K562 (cell line): ENCODE measurements around the gene TMEM135. TPM values are rescaled to one million over a fixed set of nuclear protein-coding genes. Genes with fewer than 3 reads are reported as not detected.

Experiments
- ATAC-seq: fragments of 200-7000 bp; cut with Tn5 transposase; 3 replicates; pipeline ENCODE4 v1.9.1; 2020; ENCODE audit warnings: moderate library complexity
- BruUV-seq: library from RNA; stranded (reverse); fragments of 400-500 nt; replicated peaks from 2 replicates; lab custom pipeline; 2021; lab: Mats Ljungman, UMichigan
- CTCF ChIA-PET: fragments of 300-600 bp; formaldehyde crosslinking; extraction: SDS; loops from one replicate; lab custom pipeline; 2021; ENCODE audit warnings: low intra/inter-chr PET ratio; lab: Yijun Ruan, JAX
- POLR2A ChIA-PET: fragments of 300-600, 350-650 bp; sonication (Branson Sonifier 250); formaldehyde crosslinking; extraction: SDS; loops from one replicate; lab custom pipeline; 2021; ENCODE audit warnings: antibody characterized with exemption, inconsistent platforms; lab: Yijun Ruan, JAX
- DNase-seq, 4 experiments: peaks; one replicate each; pipeline versions ENCODE4 v3.0.0 to v3.0.0-alpha.2; 2011 to 2018; ENCODE audit warnings: low spot score in 3 of 4, mixed read lengths in 3 of 4; ENCODE audit errors: extremely low read depth in 1 of 4
- FAIRE-seq: peaks from 2 replicates; lab custom pipeline; 2011; peaks lifted over from hg19 to GRCh38; lab: Jason Lieb, UNC
- H2AFZ ChIP-seq: 2 replicates; pipeline ENCODE4 v1.6.0; 2011; ENCODE audit warnings: low read depth, low read length, control low read depth, inconsistent platforms
- H3K27ac ChIP-seq: fragments of 200-600 bp; 3 replicates; pipeline ENCODE4 v1.8.0; 2011; ENCODE audit warnings: low read depth, mild to moderate bottlenecking, control low read depth, inconsistent platforms, low read length, moderate library complexity, mixed read lengths; ENCODE audit errors: extremely low read depth
- H3K27me3 ChIP-seq, 2 experiments: fragments of 300-600 bp in 1 of 2; 2 replicates in 1 of 2; 3 replicates in 1 of 2; pipeline versions ENCODE4 v1.6.0 to v1.8.0; 2011; ENCODE audit warnings: inconsistent platforms in 2 of 2, low read length in 2 of 2, mild to moderate bottlenecking in 1 of 2, mixed read lengths in 1 of 2, moderate library complexity in 1 of 2; ENCODE audit not compliant: control insufficient read depth in 2 of 2, insufficient read depth in 2 of 2
- H3K36me3 ChIP-seq: fragments of 300-600 bp; 3 replicates; pipeline ENCODE4 v1.8.0; 2011; ENCODE audit warnings: mild to moderate bottlenecking, low read length, inconsistent platforms; ENCODE audit not compliant: control insufficient read depth, insufficient read depth
- H3K4me1 ChIP-seq, 2 experiments: fragments of 200-600 bp in 1 of 2; replicated peaks in 1 of 2; 2 replicates in 1 of 2; 3 replicates in 1 of 2; pipeline versions ENCODE4 v1.5.1 to v1.8.0; 2011; ENCODE audit warnings: inconsistent platforms in 2 of 2, low read length in 2 of 2, mild to moderate bottlenecking in 1 of 2, mixed read lengths in 1 of 2, moderate library complexity in 1 of 2; ENCODE audit not compliant: control insufficient read depth in 2 of 2, insufficient read depth in 2 of 2
- H3K4me2 ChIP-seq: 2 replicates; pipeline ENCODE4 v1.6.1; 2011; ENCODE audit warnings: low read length, control low read depth, inconsistent platforms, mixed read lengths; ENCODE audit not compliant: insufficient read depth
- H3K4me3 ChIP-seq: fragments of 200-600 bp; sonication (generic), shearing (Covaris generic); 2 replicates; pipeline ENCODE4 v1.5.1; 2016; ENCODE audit warnings: control low read depth, inconsistent platforms
- H3K79me2 ChIP-seq: fragments of 200-600 bp; 3 replicates; pipeline ENCODE4 v1.8.0; 2011; ENCODE audit warnings: low read length, inconsistent platforms; ENCODE audit not compliant: control insufficient read depth, insufficient read depth
- H3K9ac ChIP-seq, 2 experiments: 2 replicates each; pipeline versions ENCODE4 v1.6.0 to v1.6.1; 2011; ENCODE audit warnings: low read depth in 2 of 2, low read length in 2 of 2, control low read depth in 1 of 2, inconsistent platforms in 1 of 2, mild to moderate bottlenecking in 1 of 2, mixed read lengths in 1 of 2; ENCODE audit not compliant: insufficient read depth in 1 of 2
- H3K9me1 ChIP-seq: one replicate; pipeline ENCODE4 v1.6.0; 2011; ENCODE audit warnings: inconsistent platforms, mild to moderate bottlenecking, low read length, moderate library complexity; ENCODE audit not compliant: control insufficient read depth, insufficient read depth
- H3K9me3 ChIP-seq: replicated peaks from 2 replicates; pipeline ENCODE4 v1.5.1; 2011; ENCODE audit warnings: low read depth, low read length, inconsistent platforms; ENCODE audit not compliant: control insufficient read depth, insufficient read depth
- H4K20me1 ChIP-seq: replicated peaks from 2 replicates; pipeline ENCODE4 v1.6.1; 2011; ENCODE audit warnings: low read length, inconsistent platforms, mixed read lengths; ENCODE audit not compliant: control insufficient read depth, insufficient read depth
- ATF7 ChIP-seq: fragments of 450-650 bp; IDR thresholded peaks from 2 replicates; pipeline ENCODE4 v1.7.1; 2014; ENCODE audit warnings: mild to moderate bottlenecking, moderate library complexity
- CREM ChIP-seq: IDR thresholded peaks from 2 replicates; pipeline ENCODE4 v1.6.1; 2014; ENCODE audit warnings: antibody characterized with exemption, low read depth
- DEAF1 ChIP-seq: fragments of 450-650 bp; formaldehyde crosslinking; IDR thresholded peaks from 2 replicates; pipeline ENCODE4 v1.4.0; 2020; ENCODE audit warnings: mild to moderate bottlenecking, moderate library complexity
- E2F6 ChIP-seq, 2 experiments: IDR thresholded peaks; 2 replicates each; pipeline ENCODE4 v1.6.1; 2011; ENCODE audit warnings: borderline replicate concordance in 1 of 2, control low read depth in 1 of 2, low read depth in 1 of 2, low read length in 1 of 2, mild to moderate bottlenecking in 1 of 2, mixed read lengths in 1 of 2, moderate library complexity in 1 of 2; ENCODE audit not compliant: insufficient read depth in 1 of 2, insufficient read length in 1 of 2, poor library complexity in 1 of 2, severe bottlenecking in 1 of 2; ENCODE audit errors: extremely low read depth in 1 of 2
- GTF2F1 ChIP-seq: IDR thresholded peaks from 2 replicates; pipeline ENCODE4 v1.6.1; 2011; ENCODE audit warnings: low read depth, low read length, improper control_type of control experiment
- HCFC1 ChIP-seq: IDR thresholded peaks from 2 replicates; pipeline ENCODE4 v1.6.1; 2012; ENCODE audit warnings: low read depth, low read length, improper control_type of control experiment
- MYC ChIP-seq, 2 experiments: fragments of 250-450 bp in 1 of 2; sonication (Bioruptor Pico) in 1 of 2; IDR thresholded peaks; 2 replicates each; pipeline versions ENCODE4 v1.5.1 to v1.6.1; 2012 to 2021; ENCODE audit warnings: low read depth in 2 of 2, borderline replicate concordance in 1 of 2, improper control_type of control experiment in 1 of 2, low read length in 1 of 2, mild to moderate bottlenecking in 1 of 2, moderate library complexity in 1 of 2
- PBX2 ChIP-seq, 2 experiments: IDR thresholded peaks in 1 of 2; conservative IDR thresholded peaks in 1 of 2; 2 replicates each; pipeline ENCODE4 v1.6.1; 2016; ENCODE audit warnings: low read depth in 2 of 2, mild to moderate bottlenecking in 1 of 2, missing compliant biosample characterization in 1 of 2, missing genetic modification characterization in 1 of 2, moderate library complexity in 1 of 2
- PHF21A ChIP-seq: fragments of 450-650 bp; IDR thresholded peaks from 2 replicates; pipeline ENCODE4 v1.6.1; 2017; ENCODE audit warnings: low read depth, borderline replicate concordance
- PML ChIP-seq: IDR thresholded peaks from 2 replicates; pipeline ENCODE4 v1.6.1; 2012; ENCODE audit warnings: low read length, inconsistent platforms
- STAG1 ChIP-seq: sonication (generic); formaldehyde crosslinking; IDR thresholded peaks from 2 replicates; pipeline ENCODE4 v1.5.0; 2020; ENCODE audit warnings: missing genetic modification reagents, borderline replicate concordance
- ZBTB2 ChIP-seq: fragments of 450-650 bp; IDR thresholded peaks from 2 replicates; pipeline ENCODE4 v1.6.1; 2016; ENCODE audit warnings: antibody characterized with exemption
- ZNF584 ChIP-seq: fragments of 200-800 bp; sonication (Bioruptor generic); IDR thresholded peaks from 2 replicates; pipeline ENCODE4 v1.6.1; 2016; ENCODE audit warnings: low read depth, mild to moderate bottlenecking, missing genetic modification characterization, missing compliant biosample characterization
- WGBS: fragments of 100-300 bp; shearing (Covaris generic); methylation state at CpG from one replicate; pipeline ENCODE4 v1.1.6; 2016; ENCODE audit warnings: low coverage, mixed read lengths; ENCODE audit not compliant: insufficient coverage; ENCODE audit errors: missing lambda C conversion rate; 5-methylcytosine and 5-hydroxymethylcytosine counted together
- in situ Hi-C: fragments of 300-500 bp; cut with MboI; formaldehyde crosslinking; loops from 4 replicates; pipeline ENCODE4 v1.15.0; 2018; ENCODE audit warnings: inconsistent platforms, mixed read lengths
- intact Hi-C: fragments of 100-400 bp; cut with micrococcal nuclease; formaldehyde crosslinking; loops from 2 replicates; pipeline ENCODE4 v1.14.2; 2022
- polyA plus RNA-seq, 8 experiments: library from polyadenylated mRNA; depleted of rRNA in 4 of 8; stranded (reverse) in 5 of 8; unstranded in 3 of 8; fragments of >200 nt; fragmentation: Nextera tagmentation in 2 of 8; fragmentation: Illumina TruSeq in 1 of 8; extraction: Ambion mirVana in 2 of 8; extraction: Trizol in 1 of 8; gene quantifications; 2 replicates each; pipeline versions ENCODE4 v1.2.1 to v1.2.3, GENCODE V29; 2011 to 2014; ENCODE audit warnings: inconsistent platforms in 1 of 8, missing spikeins in 1 of 8
- total RNA-seq, 7 experiments: library from RNA; depleted of rRNA in 6 of 7; stranded (reverse); fragments of >200 nt in 6 of 7; fragmentation: Illumina TruSeq in 2 of 7; extraction: Trizol in 2 of 7; gene quantifications; 2 replicates each; pipeline versions ENCODE4 v1.2.1 to v1.2.3, GENCODE V29; 2011 to 2021; ENCODE audit warnings: low replicate concordance in 1 of 7

The TMEM135 gene
- total and polyA plus RNA-seq, 9 of the 15 experiments (the other 6 are each of a cell fraction or from before 2014, with no cell fraction given), result 17.3 to 53.6 (median 24.9) TPM

- TF ChIP-seq HCFC1 (no peak), MYC (IDR thresholded peaks at IDR 0.05; ENCODE audit: low read depth, low read length) (no peak), MYC (CRISPR knock-in tag; IDR thresholded peaks at IDR 0.05; ENCODE audit: borderline replicate concordance, low read depth) (no peak), CREM (no peak), GTF2F1 (no peak), PHF21A (no peak), STAG1 (CRISPR knock-in tag) (no peak), ZNF584 (CRISPR knock-in tag) (no peak), PML (no peak), E2F6 (IDR thresholded peaks at IDR 0.05; ENCODE audit: borderline replicate concordance in 1 of 2, extremely low read depth in 1 of 2, insufficient read depth in 1 of 2, insufficient read length in 1 of 2, low read depth in 1 of 2, low read length in 1 of 2, poor library complexity in 1 of 2, severe bottlenecking in 1 of 2) (no peak)
Measured at GRCh38 chr11:87280143-87280542, 242.4 kb downstream of the TMEM135 start (continued).

GRCh38 chr11:87281496-87281895 lies 243.8 kb downstream of the TMEM135 start:
- no peak overlapping the region for H3K27ac ChIP-seq
- no peaks in the 10 kb centered on the region for H3K4me1 ChIP-seq
- TF ChIP-seq DEAF1 (CRISPR knock-in tag), result peak; percentile 66
- no peak for TF ChIP-seq PBX2 (CRISPR knock-in tag; IDR thresholded peaks at IDR 0.05; ENCODE audit: low read depth)
- peak; percentile 91 for TF ChIP-seq PBX2 (tag; conservative IDR thresholded peaks at IDR 0.05; ENCODE audit: low read depth)
- TF ChIP-seq ZBTB2, result no peak
- TF ChIP-seq ATF7, result 0 out of 2 replicates have a peak, but pooled peaks have one; percentile 20

More at GRCh38 chr11:87281496-87281895, 243.8 kb downstream of the TMEM135 start:
- in situ Hi-C loops, result loop anchor here (10.0 kb wide), 1 partner anchor 417 kb away; no protein-coding TSS in a partner anchor
- no peak overlapping the region for H3K4me2 ChIP-seq
- WGBS, result 62% methylated on average over 3 of the region's 3 CpGs
- peak; percentile 35 for FAIRE-seq
- intact Hi-C loops, result no loop called here
- DNase-seq, result peak in 2 of 4 experiments; percentile 12 to 27
- H2AFZ ChIP-seq, result no peak overlapping the region
- no peaks in the 10 kb centered on the region; the same call in 1 of the 2 replicates for H3K9me3 ChIP-seq
- H3K27me3 ChIP-seq, result no peaks in the 10 kb centered on the region
- POLR2A ChIA-PET, result interaction anchor here (0.6 kb wide), 1 partner anchor 242 kb away, joined by 3 read pairs; no protein-coding TSS in a partner anchor
- no peak overlapping the region for H3K4me3 ChIP-seq
- CTCF ChIA-PET, result interaction anchor here (0.9 to 1.5 kb wide), 2 partner anchors 145 to 343 kb away, joined by 3 to 7 read pairs; no protein-coding TSS in a partner anchor
- ATAC-seq, result peak; percentile 85
- no peaks in the 10 kb centered on the region for H4K20me1 ChIP-seq
- H3K79me2 ChIP-seq, result no peaks in the 10 kb centered on the region
- no peaks in the 10 kb centered on the region for H3K9me1 ChIP-seq
- no TSS peak for BruUV-seq
- no peak overlapping the region for H3K9ac ChIP-seq
- H3K36me3 ChIP-seq, result no peaks in the 10 kb centered on the region
